ENCODE measurements around the gene TXNDC5. TPM values are rescaled to one million over a fixed set of nuclear protein-coding genes. Genes with fewer than 3 reads are reported as not detected.

Gene TXNDC5
- total and polyA plus RNA-seq, 2 experiments from 2014 or later: 237 to 498 TPM

GRCh38 chr6:7865781-7866180, 44.8 kb downstream of the TXNDC5 start:
- Histone ChIP-seq H3K4me1 (ENCODE audit: insufficient read depth) (no peaks in the 10 kb centered on the region), H4K20me1 (ENCODE audit: insufficient read depth) (no peaks in the 10 kb centered on the region), H3K9me3 (ENCODE audit: low read depth) (no peaks in the 10 kb centered on the region), H3K4me3 (no peak overlapping the region), H3K4me2 (ENCODE audit: unreplicated experiment) (no peak overlapping the region), H3K79me2 (ENCODE audit: insufficient read depth) (no peaks in the 10 kb centered on the region), H3K27me3 (replicated peaks; ENCODE audit: insufficient read depth) (no peaks in the 10 kb centered on the region), H3K36me3 (ENCODE audit: low read depth) (no peaks in the 10 kb centered on the region), H3F3A (ENCODE audit: insufficient read depth) (no peaks in the 10 kb centered on the region), H3K27ac (no peak overlapping the region), H2AFZ (no peak overlapping the region), H3K9me2 (ENCODE audit: insufficient read depth) (no peaks in the 10 kb centered on the region), H3K9ac (no peak overlapping the region)
- no peak for TF ChIP-seq EZH2phosphoT487 (IDR thresholded peaks at IDR 0.05; ENCODE audit: insufficient read depth, low read depth)
- no peak for TF ChIP-seq EZH2 (IDR thresholded peaks at IDR 0.05; ENCODE audit: insufficient read depth, poor library complexity, severe bottlenecking)
- DNase-seq: peak; percentile 10
- 27 to 32% methylated on average over 6 of the region's 6 CpGs for WGBS, 2 experiments (ENCODE audit: low coverage in 1 of 2, low lambda C conversion rate in 2 of 2, missing lambda C conversion rate in 2 of 2)
- in situ Hi-C loops (cut with MboI): no loop called here

DNA sequence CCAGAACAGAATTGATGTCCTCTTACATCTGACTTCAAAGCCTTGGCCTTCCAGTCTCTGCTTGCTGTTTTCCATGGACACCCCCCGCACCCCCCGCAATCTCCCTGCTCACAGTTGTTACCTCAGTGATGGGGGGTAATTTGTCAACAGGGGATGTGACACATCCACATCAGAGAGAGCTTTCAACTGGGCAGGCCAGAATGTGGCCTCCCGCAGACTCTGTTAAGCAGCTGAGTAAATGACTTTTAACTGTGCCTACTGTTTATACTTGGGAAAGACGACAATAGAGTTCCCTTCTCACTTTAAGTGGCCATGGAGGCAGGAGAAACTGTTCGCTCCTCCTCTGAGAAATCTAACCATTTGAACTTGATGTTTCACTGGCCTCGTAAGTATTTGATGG, 51.0 kb downstream of the TXNDC5 start:
- Histone ChIP-seq H2AFZ (no peak overlapping the region), H3K36me3 (ENCODE audit: low read depth) (no peaks in the 10 kb centered on the region), H3K4me2 (ENCODE audit: unreplicated experiment) (no peak overlapping the region), H3K27ac (no peak overlapping the region), H3K4me3 (no peak overlapping the region), H3K79me2 (ENCODE audit: insufficient read depth) (no peaks in the 10 kb centered on the region), H3K9me3 (ENCODE audit: low read depth) (no peaks in the 10 kb centered on the region), H3K9me2 (ENCODE audit: insufficient read depth) (no peaks in the 10 kb centered on the region), H4K20me1 (ENCODE audit: insufficient read depth) (no peaks in the 10 kb centered on the region), H3K9ac (no peak overlapping the region), H3K4me1 (ENCODE audit: insufficient read depth) (no peaks in the 10 kb centered on the region), H3F3A (ENCODE audit: insufficient read depth) (no peaks in the 10 kb centered on the region), H3K27me3 (replicated peaks; ENCODE audit: insufficient read depth) (no peaks in the 10 kb centered on the region)
- WGBS, 2 experiments (ENCODE audit: low coverage in 1 of 2, low lambda C conversion rate in 2 of 2, missing lambda C conversion rate in 2 of 2): 82% methylated on average over 6 of the region's 6 CpGs
- no peak for DNase-seq
- TF ChIP-seq EZH2 (IDR thresholded peaks at IDR 0.05; ENCODE audit: insufficient read depth, poor library complexity, severe bottlenecking) (no peak), EZH2phosphoT487 (IDR thresholded peaks at IDR 0.05; ENCODE audit: insufficient read depth, low read depth) (no peak)
- in situ Hi-C loops (cut with MboI): no loop called here

DNA sequence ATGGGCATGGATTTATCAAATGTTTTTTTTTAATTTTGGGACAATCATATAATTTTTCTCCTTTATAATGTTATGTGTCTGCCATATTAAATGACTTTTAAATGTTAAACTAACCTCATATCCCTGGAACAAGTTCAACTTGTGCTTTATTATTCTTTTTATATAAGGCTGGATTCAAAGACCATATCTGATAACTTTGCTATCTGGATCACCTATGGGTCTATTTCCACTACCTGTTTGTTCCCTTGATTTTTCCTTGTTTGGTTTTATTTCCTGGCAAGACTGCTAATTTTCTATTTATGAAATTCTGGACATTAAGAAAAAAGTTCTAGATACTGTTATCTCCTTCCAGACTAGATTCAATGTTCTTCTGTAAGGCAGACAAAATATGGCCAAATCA, 58.8 kb downstream of the TXNDC5 start:
- Histone ChIP-seq H3K27ac (no peak overlapping the region), H3K4me1 (ENCODE audit: insufficient read depth) (peaks cover 16% of the 10 kb centered on the region), H3K4me3 (no peak overlapping the region), H2AFZ (no peak overlapping the region), H3F3A (ENCODE audit: insufficient read depth) (peaks cover 11% of the 10 kb centered on the region), H3K9me3 (ENCODE audit: low read depth) (no peaks in the 10 kb centered on the region), H3K79me2 (ENCODE audit: insufficient read depth) (no peaks in the 10 kb centered on the region), H3K36me3 (ENCODE audit: low read depth) (0 out of 2 replicates have a peak, but pooled peaks cover 6% of the 10 kb centered on the region), H3K27me3 (replicated peaks; ENCODE audit: insufficient read depth) (no peaks in the 10 kb centered on the region), H3K4me2 (ENCODE audit: unreplicated experiment) (no peak overlapping the region), H3K9ac (no peak overlapping the region), H4K20me1 (ENCODE audit: insufficient read depth) (no peaks in the 10 kb centered on the region), H3K9me2 (ENCODE audit: insufficient read depth) (no peaks in the 10 kb centered on the region)
- TF ChIP-seq EZH2 (IDR thresholded peaks at IDR 0.05; ENCODE audit: insufficient read depth, poor library complexity, severe bottlenecking): no peak
- no peak for TF ChIP-seq EZH2phosphoT487 (IDR thresholded peaks at IDR 0.05; ENCODE audit: insufficient read depth, low read depth)
- no peak for DNase-seq
- in situ Hi-C loops (cut with MboI): no loop called here

DNA sequence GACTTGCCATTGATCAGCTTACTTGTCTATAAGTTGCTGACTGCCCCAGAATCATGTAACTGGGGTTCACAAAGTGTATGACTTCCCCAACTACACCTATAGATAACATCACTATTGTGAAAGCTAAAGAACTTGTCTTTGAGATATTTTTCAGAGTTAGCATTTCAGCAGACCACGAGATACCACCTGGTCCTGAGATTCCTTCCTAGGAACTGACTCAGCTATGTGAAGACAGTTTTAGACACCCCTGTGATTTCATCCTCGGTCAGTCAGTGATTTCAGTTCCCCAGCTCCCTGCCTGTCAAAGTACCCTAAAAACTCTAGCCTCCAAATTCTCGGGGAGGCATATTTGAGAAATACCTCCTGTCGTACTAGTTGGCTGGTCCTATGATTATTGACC, 62.4 kb downstream of the TXNDC5 start:
- in situ Hi-C loops (cut with MboI): no loop called here
- H3K4me2 ChIP-seq (ENCODE audit: unreplicated experiment): peak overlapping the region; percentile 37
- no peaks in the 10 kb centered on the region for H3K27me3 ChIP-seq (replicated peaks; ENCODE audit: insufficient read depth)
- no peak overlapping the region for H3K27ac ChIP-seq
- TF ChIP-seq EZH2phosphoT487 (IDR thresholded peaks at IDR 0.05; ENCODE audit: insufficient read depth, low read depth): no peak
- no peak for TF ChIP-seq EZH2 (IDR thresholded peaks at IDR 0.05; ENCODE audit: insufficient read depth, poor library complexity, severe bottlenecking)
- no peaks in the 10 kb centered on the region for H3K9me3 ChIP-seq (ENCODE audit: low read depth)
- DNase-seq: peak; percentile 5
- H3F3A ChIP-seq (ENCODE audit: insufficient read depth): peaks cover 18% of the 10 kb centered on the region
- H3K9me2 ChIP-seq (ENCODE audit: insufficient read depth): no peaks in the 10 kb centered on the region
- WGBS, 2 experiments (ENCODE audit: low coverage in 1 of 2, low lambda C conversion rate in 2 of 2, missing lambda C conversion rate in 2 of 2): 86 to 90% methylated on average over 4 of the region's 4 CpGs
- H4K20me1 ChIP-seq (ENCODE audit: insufficient read depth): no peaks in the 10 kb centered on the region
- H3K4me1 ChIP-seq (ENCODE audit: insufficient read depth): peaks cover 21% of the 10 kb centered on the region
- no peak overlapping the region for H2AFZ ChIP-seq
- no peaks in the 10 kb centered on the region for H3K79me2 ChIP-seq (ENCODE audit: insufficient read depth)
- H3K36me3 ChIP-seq (ENCODE audit: low read depth): 0 out of 2 replicates have a peak, but pooled peaks cover 6% of the 10 kb centered on the region
- no peak overlapping the region for H3K4me3 ChIP-seq
- H3K9ac ChIP-seq: no peak overlapping the region

Measured in GM23248 (cell line).